Endothelial cell of umbilical vein (primary cell): Measurements from ENCODE around the gene PCNT. TPM values are rescaled to one million over a fixed set of nuclear protein-coding genes. Genes with fewer than 3 reads are reported as not detected.

ENCODE experiments used
- BruUV-seq: library from RNA; stranded (reverse); fragments of 400-500 nt; replicated peaks from 2 replicates; lab custom pipeline; 2021; lab: Mats Ljungman, UMichigan
- CTCF ChIA-PET: fragments of 300-600, 350-600 bp; sonication (Branson Sonifier 250); formaldehyde crosslinking; loops from one replicate; lab custom pipeline; 2021; ENCODE audit warnings: antibody characterized with exemption, inconsistent platforms; lab: Charles Lee
- POLR2A ChIA-PET: fragments of 300-600, 350-600 bp; sonication (Branson Sonifier 250); formaldehyde crosslinking; loops from one replicate; lab custom pipeline; 2021; ENCODE audit warnings: antibody characterized with exemption, inconsistent platforms; lab: Charles Lee
- DNase-seq: peaks from one replicate; pipeline ENCODE4 v3.0.0-alpha.2; 2011; ENCODE audit warnings: low read depth, low spot score
- FAIRE-seq: peaks from 2 replicates; lab custom pipeline; 2011; peaks lifted over from hg19 to GRCh38; lab: Jason Lieb, UNC
- H2AFZ ChIP-seq: 2 replicates; pipeline ENCODE4 v1.6.0; 2012; ENCODE audit warnings: low read depth, low read length, control low read depth, inconsistent platforms
- H3K27ac ChIP-seq: 2 replicates; pipeline ENCODE4 v1.5.1; 2011; ENCODE audit warnings: low read depth, mild to moderate bottlenecking, control low read depth, low read length, moderate library complexity; ENCODE audit not compliant: insufficient read depth
- H3K27me3 ChIP-seq, 2 experiments: 2 replicates each; pipeline versions ENCODE4 v1.6.0 to v1.6.1; 2011; ENCODE audit warnings: low read length in 2 of 2, mixed read lengths in 1 of 2; ENCODE audit not compliant: control insufficient read depth in 2 of 2, insufficient read depth in 2 of 2
- H3K36me3 ChIP-seq, 2 experiments: 2 replicates in 1 of 2; 3 replicates in 1 of 2; pipeline ENCODE4 v1.5.1; 2011; ENCODE audit warnings: low read length in 2 of 2, mild to moderate bottlenecking in 1 of 2, moderate library complexity in 1 of 2; ENCODE audit not compliant: control insufficient read depth in 2 of 2, insufficient read depth in 2 of 2; ENCODE audit errors: extremely low read depth in 1 of 2
- H3K4me1 ChIP-seq: 3 replicates; pipeline ENCODE4 v1.5.1; 2011; ENCODE audit warnings: mild to moderate bottlenecking, low read length; ENCODE audit not compliant: control insufficient read depth, insufficient read depth; ENCODE audit errors: extremely low read depth
- H3K4me2 ChIP-seq: 2 replicates; pipeline ENCODE4 v1.6.1; 2011; ENCODE audit warnings: low read length, control low read depth, mixed read lengths; ENCODE audit not compliant: insufficient read depth
- H3K4me3 ChIP-seq, 3 experiments: fragments of 200-600 bp in 1 of 3; sonication (generic), shearing (Covaris generic) in 1 of 3; replicated peaks in 1 of 3; 2 replicates each; pipeline ENCODE4 v1.5.1; 2011 to 2016; ENCODE audit warnings: control low read depth in 3 of 3, low read length in 3 of 3, mild to moderate bottlenecking in 2 of 3, inconsistent platforms in 1 of 3, low read depth in 1 of 3, moderate library complexity in 1 of 3; ENCODE audit not compliant: insufficient read depth in 1 of 3
- H3K79me2 ChIP-seq: 2 replicates; pipeline ENCODE4 v1.6.0; 2012; ENCODE audit warnings: low read length, inconsistent platforms; ENCODE audit not compliant: control insufficient read depth, insufficient read depth
- H3K9ac ChIP-seq: replicated peaks from 2 replicates; pipeline ENCODE3; 2011; ENCODE audit warnings: low read length, control low read depth; ENCODE audit not compliant: insufficient read depth; ENCODE audit errors: extremely low read depth
- H3K9me1 ChIP-seq: replicated peaks from 3 replicates; pipeline ENCODE4 v1.6.0; 2011; ENCODE audit warnings: mild to moderate bottlenecking, low read length; ENCODE audit not compliant: control insufficient read depth, insufficient read depth; ENCODE audit errors: extremely low read depth
- H3K9me3 ChIP-seq: replicated peaks from 2 replicates; pipeline ENCODE4 v1.5.1; 2012; ENCODE audit warnings: low read length, inconsistent platforms; ENCODE audit not compliant: control insufficient read depth, insufficient read depth
- H4K20me1 ChIP-seq: replicated peaks from 2 replicates; pipeline ENCODE3; 2011; ENCODE audit warnings: mild to moderate bottlenecking, low read length; ENCODE audit not compliant: control insufficient read depth, insufficient read depth; ENCODE audit errors: extremely low read depth
- EZH2 ChIP-seq: IDR thresholded peaks from 2 replicates; pipeline ENCODE4 v1.6.1; 2012; ENCODE audit warnings: borderline replicate concordance, low read depth, mild to moderate bottlenecking, moderate library complexity, low read length, inconsistent platforms; ENCODE audit not compliant: severe bottlenecking
- FOS ChIP-seq: IDR thresholded peaks from 2 replicates; pipeline ENCODE4 v1.6.1; 2011; ENCODE audit warnings: mild to moderate bottlenecking, low read length, moderate library complexity, borderline replicate concordance; ENCODE audit not compliant: insufficient read depth
- GATA2 ChIP-seq: IDR thresholded peaks from 2 replicates; pipeline ENCODE4 v1.7.0; 2011; ENCODE audit warnings: low read depth, mild to moderate bottlenecking, moderate library complexity, mixed read lengths, low read length; ENCODE audit not compliant: insufficient read length, insufficient read depth
- JUN ChIP-seq: IDR thresholded peaks from 2 replicates; pipeline ENCODE4 v1.6.1; 2011; ENCODE audit warnings: borderline replicate concordance, low read depth; ENCODE audit not compliant: insufficient read length, insufficient read depth
- MYC ChIP-seq: IDR thresholded peaks from one replicate; pipeline ENCODE4 v1.6.1; 2011; ENCODE audit warnings: mild to moderate bottlenecking, low read depth, low read length
- POLR2A ChIP-seq: IDR thresholded peaks from 2 replicates; pipeline ENCODE4 v1.6.1; 2012; ENCODE audit warnings: low read depth, mild to moderate bottlenecking, control low read depth, low read length
- POLR2AphosphoS5 ChIP-seq: IDR thresholded peaks from 2 replicates; pipeline ENCODE4 v1.6.1; 2012; ENCODE audit warnings: low read depth, mild to moderate bottlenecking, control low read depth, low read length, moderate library complexity; ENCODE audit not compliant: insufficient read depth
- dilution Hi-C: fragments of 300-500 bp; cut with MboI; formaldehyde crosslinking; loops from one replicate; pipeline ENCODE4 v1.15.0; 2019; ENCODE audit warnings: low sequenced_read_pairs; ENCODE audit not compliant: extremely low pct_ligation_motif_present
- intact Hi-C: fragments of 100-400 bp; cut with micrococcal nuclease; formaldehyde crosslinking; loops from one replicate; pipeline ENCODE4 v1.10.0; 2022
- polyA plus RNA-seq, 4 experiments: library from polyadenylated mRNA; depleted of rRNA in 3 of 4; stranded (reverse) in 3 of 4; unstranded in 1 of 4; fragments of >200 nt; gene quantifications; 2 replicates each; pipeline versions ENCODE4 v1.2.1 to v1.2.3, GENCODE V29; 2011 to 2012; ENCODE audit warnings: missing spikeins in 1 of 4
- total RNA-seq: library from RNA; stranded (reverse); gene quantifications from 2 replicates; pipeline ENCODE4 v1.2.3, GENCODE V29; 2021
- TF ChIP-seq, protein P1 (sequence below), 2 donors: IDR thresholded peaks; 1 replicate in 1 of 2; 2 replicates in 1 of 2; pipeline ENCODE4 v1.5.1; 2011; ENCODE audit warnings: low read length in 2 of 2, mild to moderate bottlenecking in 2 of 2, moderate library complexity in 2 of 2, control low read depth in 1 of 2, inconsistent platforms in 1 of 2, low read depth in 1 of 2; ENCODE audit not compliant: insufficient read depth in 1 of 2; ENCODE audit errors: extremely low read depth in 1 of 2
- TF ChIP-seq, protein P2 (sequence below): IDR thresholded peaks from 2 replicates; pipeline ENCODE4 v1.6.1; 2011; ENCODE audit not compliant: insufficient read depth, insufficient read length

The PCNT gene
- total and polyA plus RNA-seq, 2 donors (not counting 3 experiments of a cell fraction or from before 2014, with no cell fraction given): 9.6 to 49.5 TPM

DNA sequence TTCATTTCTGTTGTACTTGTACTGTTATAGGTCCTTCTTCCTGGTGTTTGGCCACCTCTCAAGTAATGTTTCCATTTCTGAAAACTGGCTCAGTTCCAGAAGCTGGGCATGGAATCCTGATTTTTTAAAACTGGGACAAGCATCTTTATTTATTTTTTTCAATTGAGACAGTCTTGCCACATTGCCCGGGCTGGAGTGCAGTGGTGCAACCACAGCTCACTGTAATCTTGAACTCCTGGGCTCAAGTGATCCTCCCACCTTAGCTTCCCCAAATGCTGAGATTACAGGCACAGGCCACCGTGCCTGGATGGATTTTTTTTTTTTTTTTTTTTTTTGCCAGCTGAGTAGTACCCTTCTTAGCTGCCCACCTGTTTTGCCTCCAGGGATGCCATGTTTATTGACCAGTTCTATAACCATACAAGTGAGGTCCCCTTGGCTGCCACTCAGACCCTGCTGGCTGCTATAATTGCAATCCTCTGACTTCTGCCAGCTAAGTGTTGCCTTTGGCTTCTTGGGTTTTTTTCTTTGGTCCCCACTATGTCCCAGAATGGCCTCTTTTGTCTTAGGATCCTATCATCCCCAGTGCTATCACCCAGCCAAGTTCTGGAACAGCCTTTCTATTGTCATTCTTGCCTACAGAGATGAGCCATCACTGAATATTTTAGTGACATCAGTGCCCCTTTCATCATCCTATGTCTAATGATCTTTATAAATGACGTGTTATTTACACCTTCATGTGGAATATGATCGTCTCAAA is 130.9 kb downstream of the PCNT start:
- intact Hi-C loops (loop anchor here (2.0 to 5.0 kb wide), 2 partner anchors 62 to 130 kb away; partner anchors contain the start of gene PCNT), dilution Hi-C loops (no loop called here)
- BruUV-seq: no TSS peak
- no peaks in the 10 kb centered on the region for H3K36me3 ChIP-seq
- peak overlapping the region; percentile 61 for H3K27ac ChIP-seq
- no peak overlapping the region for H3K4me3 ChIP-seq
- no peaks in the 10 kb centered on the region for H3K9me3 ChIP-seq
- no peaks in the 10 kb centered on the region for H3K9me1 ChIP-seq
- TF ChIP-seq JUN (no peak), POLR2AphosphoS5 (no peak), GATA2 (no peak), EZH2 (no peak), POLR2A (no peak), FOS (no peak), MYC (no peak)
- TF ChIP-seq, protein P1, sequence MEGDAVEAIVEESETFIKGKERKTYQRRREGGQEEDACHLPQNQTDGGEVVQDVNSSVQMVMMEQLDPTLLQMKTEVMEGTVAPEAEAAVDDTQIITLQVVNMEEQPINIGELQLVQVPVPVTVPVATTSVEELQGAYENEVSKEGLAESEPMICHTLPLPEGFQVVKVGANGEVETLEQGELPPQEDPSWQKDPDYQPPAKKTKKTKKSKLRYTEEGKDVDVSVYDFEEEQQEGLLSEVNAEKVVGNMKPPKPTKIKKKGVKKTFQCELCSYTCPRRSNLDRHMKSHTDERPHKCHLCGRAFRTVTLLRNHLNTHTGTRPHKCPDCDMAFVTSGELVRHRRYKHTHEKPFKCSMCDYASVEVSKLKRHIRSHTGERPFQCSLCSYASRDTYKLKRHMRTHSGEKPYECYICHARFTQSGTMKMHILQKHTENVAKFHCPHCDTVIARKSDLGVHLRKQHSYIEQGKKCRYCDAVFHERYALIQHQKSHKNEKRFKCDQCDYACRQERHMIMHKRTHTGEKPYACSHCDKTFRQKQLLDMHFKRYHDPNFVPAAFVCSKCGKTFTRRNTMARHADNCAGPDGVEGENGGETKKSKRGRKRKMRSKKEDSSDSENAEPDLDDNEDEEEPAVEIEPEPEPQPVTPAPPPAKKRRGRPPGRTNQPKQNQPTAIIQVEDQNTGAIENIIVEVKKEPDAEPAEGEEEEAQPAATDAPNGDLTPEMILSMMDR (IDR thresholded peaks at IDR 0.05; ENCODE audit: extremely low read depth in 1 of 2, insufficient read depth in 1 of 2, low read depth in 1 of 2, low read length in 2 of 2): no peak
- TF ChIP-seq, protein P2, sequence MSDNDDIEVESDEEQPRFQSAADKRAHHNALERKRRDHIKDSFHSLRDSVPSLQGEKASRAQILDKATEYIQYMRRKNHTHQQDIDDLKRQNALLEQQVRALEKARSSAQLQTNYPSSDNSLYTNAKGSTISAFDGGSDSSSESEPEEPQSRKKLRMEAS: no peak
- DNase-seq (peak; percentile 16), FAIRE-seq (no peak)
- H2AFZ ChIP-seq: no peak overlapping the region
- H3K4me2 ChIP-seq: peak overlapping the region; percentile 45
- peaks cover 19% of the 10 kb centered on the region for H3K79me2 ChIP-seq
- H3K27me3 ChIP-seq: no peaks in the 10 kb centered on the region
- H3K9ac ChIP-seq: peak overlapping the region; percentile 40
- H4K20me1 ChIP-seq: no peaks in the 10 kb centered on the region
- H3K4me1 ChIP-seq: peaks cover 35% of the 10 kb centered on the region
- POLR2A ChIA-PET: interaction anchor here (0.6 kb wide), 1 partner anchor 92 kb away, joined by 3 read pairs; no protein-coding TSS in a partner anchor
- CTCF ChIA-PET: interaction anchor here (0.6 to 1.6 kb wide), 4 partner anchors 46 to 312 kb away, joined by 3 to 5 read pairs (median 3); no protein-coding TSS in a partner anchor
